Mesendoderm (in vitro differentiated cells): ENCODE data around the gene MSRB2.

ENCODE experiments used
- DNase-seq: peaks from one replicate; pipeline ENCODE4 v3.0.0; 2013
- H2AK5ac ChIP-seq: 2 replicates; pipeline ENCODE4 v1.6.1; 2013; ENCODE audit warnings: low read length, inconsistent platforms
- H2BK120ac ChIP-seq: 2 replicates; pipeline ENCODE4 v1.6.1; 2013; ENCODE audit warnings: low read depth, mild to moderate bottlenecking, low read length, moderate library complexity, mixed read lengths
- H2BK15ac ChIP-seq: replicated peaks from 2 replicates; pipeline ENCODE4 v1.6.1; 2013; ENCODE audit warnings: low read depth, mild to moderate bottlenecking, moderate library complexity
- H2BK5ac ChIP-seq: 2 replicates; pipeline ENCODE4 v1.6.1; 2013; ENCODE audit warnings: low read length, inconsistent platforms
- H3K18ac ChIP-seq: 2 replicates; pipeline ENCODE4 v1.6.1; 2013; ENCODE audit warnings: mild to moderate bottlenecking, low read length, mixed read lengths
- H3K23ac ChIP-seq: one replicate; pipeline ENCODE4 v1.6.1; 2013; ENCODE audit warnings: low read length
- H3K27ac ChIP-seq: 2 replicates; pipeline ENCODE4 v1.5.1; 2013; ENCODE audit warnings: low read depth, mild to moderate bottlenecking, inconsistent platforms, low read length, moderate library complexity
- H3K27me3 ChIP-seq: 2 replicates; pipeline ENCODE4 v1.6.1; 2013; ENCODE audit warnings: low read length, control low read depth, mild to moderate bottlenecking, inconsistent platforms; ENCODE audit not compliant: insufficient read depth, poor library complexity
- H3K36me3 ChIP-seq: 2 replicates; pipeline ENCODE4 v1.6.1; 2013; ENCODE audit warnings: low read length, inconsistent platforms; ENCODE audit not compliant: control insufficient read depth, insufficient read depth
- H3K4ac ChIP-seq: one replicate; pipeline ENCODE4 v1.6.1; 2013; ENCODE audit warnings: low read depth, mild to moderate bottlenecking, low read length, moderate library complexity
- H3K4me1 ChIP-seq: 2 replicates; pipeline ENCODE4 v1.6.1; 2013; ENCODE audit warnings: low read depth, low read length, inconsistent platforms; ENCODE audit not compliant: control insufficient read depth
- H3K4me2 ChIP-seq: 2 replicates; pipeline ENCODE4 v1.6.1; 2013; ENCODE audit warnings: low read length
- H3K4me3 ChIP-seq: 2 replicates; pipeline ENCODE4 v1.5.1; 2013; ENCODE audit warnings: mild to moderate bottlenecking, low read length
- H3K56ac ChIP-seq: one replicate; pipeline ENCODE4 v1.6.1; 2013; ENCODE audit warnings: low read length
- H3K79me1 ChIP-seq: 2 replicates; pipeline ENCODE4 v1.6.1; 2013; ENCODE audit warnings: low read length, inconsistent platforms
- H3K79me2 ChIP-seq: 2 replicates; pipeline ENCODE4 v1.6.1; 2013; ENCODE audit warnings: mild to moderate bottlenecking, low read length; ENCODE audit not compliant: control insufficient read depth, insufficient read depth
- H3K9ac ChIP-seq: 2 replicates; pipeline ENCODE4 v1.6.1; 2013; ENCODE audit warnings: low read length, inconsistent platforms
- H4K5ac ChIP-seq: one replicate; pipeline ENCODE4 v1.6.1; 2013; ENCODE audit warnings: low read length
- H4K8ac ChIP-seq: one replicate; pipeline ENCODE4 v1.6.1; 2013; ENCODE audit warnings: low read depth, mild to moderate bottlenecking, control low read depth, low read length, moderate library complexity
- WGBS: extraction: QIAGEN DNeasy Blood & Tissue Kit; methylation state at CpG from one replicate; pipeline ENCODE4 v1.1.7; 2013; ENCODE audit warnings: low lambda C conversion rate, missing lambda C conversion rate; ENCODE audit not compliant: insufficient coverage; ENCODE audit errors: extremely low coverage; 5-methylcytosine and 5-hydroxymethylcytosine counted together

The MSRB2 gene

DNA sequence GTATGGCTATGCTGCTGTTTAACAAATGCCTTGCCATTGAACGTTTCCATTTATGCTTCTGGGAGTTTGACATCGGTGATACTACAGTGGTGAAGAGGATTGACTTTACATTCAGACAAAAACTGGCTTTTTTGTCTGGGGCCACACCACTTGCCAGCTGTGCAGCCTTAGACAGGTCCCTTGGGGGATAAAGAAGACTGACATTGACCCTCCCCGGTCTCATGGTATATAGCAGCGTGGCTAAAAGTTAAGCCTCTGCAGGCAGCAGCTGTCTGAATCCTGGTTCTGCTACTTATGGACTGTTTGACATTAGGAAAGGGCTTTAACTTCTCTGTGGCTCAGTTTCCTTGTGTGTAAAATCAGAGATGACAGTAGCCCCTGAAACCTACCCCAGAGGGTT, 54.7 kb downstream of the MSRB2 start:
- no peak overlapping the region for H2BK15ac ChIP-seq
- H3K79me1 ChIP-seq: no peaks in the 10 kb centered on the region
- H3K56ac ChIP-seq: no peak overlapping the region
- no CpG with 5 or more reads among the region's 4 CpGs for WGBS
- no peak overlapping the region for H3K23ac ChIP-seq
- H4K5ac ChIP-seq: no peak overlapping the region
- no peak overlapping the region for H3K27ac ChIP-seq
- H3K4me2 ChIP-seq: no peak overlapping the region
- no peak overlapping the region for H2BK5ac ChIP-seq
- no peaks in the 10 kb centered on the region for H3K27me3 ChIP-seq
- no peak overlapping the region for H2AK5ac ChIP-seq
- no peaks in the 10 kb centered on the region for H3K4me1 ChIP-seq
- DNase-seq: no peak
- no peaks in the 10 kb centered on the region for H3K79me2 ChIP-seq
- H3K4ac ChIP-seq: no peak overlapping the region
- H2BK120ac ChIP-seq: no peak overlapping the region
- H3K9ac ChIP-seq: no peak overlapping the region
- H4K8ac ChIP-seq: no peak overlapping the region
- H3K4me3 ChIP-seq: no peak overlapping the region
- no peaks in the 10 kb centered on the region for H3K36me3 ChIP-seq
- H3K18ac ChIP-seq: no peak overlapping the region

DNA sequence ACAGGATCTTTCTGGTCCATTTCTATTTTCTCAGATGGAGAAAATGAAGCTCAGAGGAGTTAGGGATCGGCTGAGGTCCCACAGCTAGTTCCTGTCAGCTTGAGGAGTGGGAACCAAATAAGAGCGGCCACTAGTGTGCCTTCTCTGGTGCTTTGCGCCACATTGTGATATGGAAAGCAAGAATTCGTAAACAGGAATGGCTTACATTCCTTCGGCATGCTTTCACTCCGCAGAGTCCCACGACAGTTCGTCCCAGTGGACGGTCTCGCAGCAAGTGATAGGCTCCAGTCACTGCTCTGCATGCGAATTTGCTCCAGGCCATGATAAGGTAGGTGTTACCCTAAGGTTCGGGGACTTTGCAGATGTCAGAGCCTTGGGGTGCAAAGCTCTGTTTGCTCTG, 55.2 kb downstream of the MSRB2 start:
- H3K79me1 ChIP-seq: no peaks in the 10 kb centered on the region
- H3K4me1 ChIP-seq: no peaks in the 10 kb centered on the region
- no peak overlapping the region for H2AK5ac ChIP-seq
- no peak overlapping the region for H3K4me3 ChIP-seq
- H3K23ac ChIP-seq: no peak overlapping the region
- WGBS: no CpG with 5 or more reads among the region's 12 CpGs
- no peaks in the 10 kb centered on the region for H3K36me3 ChIP-seq
- no peak overlapping the region for H2BK120ac ChIP-seq
- H3K79me2 ChIP-seq: no peaks in the 10 kb centered on the region
- H3K9ac ChIP-seq: no peak overlapping the region
- no peaks in the 10 kb centered on the region for H3K27me3 ChIP-seq
- no peak for DNase-seq
- no peak overlapping the region for H3K56ac ChIP-seq
- H4K5ac ChIP-seq: no peak overlapping the region
- no peak overlapping the region for H4K8ac ChIP-seq
- H2BK5ac ChIP-seq: no peak overlapping the region
- H3K4me2 ChIP-seq: no peak overlapping the region
- H2BK15ac ChIP-seq: no peak overlapping the region
- no peak overlapping the region for H3K4ac ChIP-seq
- H3K27ac ChIP-seq: no peak overlapping the region
- H3K18ac ChIP-seq: no peak overlapping the region

DNA sequence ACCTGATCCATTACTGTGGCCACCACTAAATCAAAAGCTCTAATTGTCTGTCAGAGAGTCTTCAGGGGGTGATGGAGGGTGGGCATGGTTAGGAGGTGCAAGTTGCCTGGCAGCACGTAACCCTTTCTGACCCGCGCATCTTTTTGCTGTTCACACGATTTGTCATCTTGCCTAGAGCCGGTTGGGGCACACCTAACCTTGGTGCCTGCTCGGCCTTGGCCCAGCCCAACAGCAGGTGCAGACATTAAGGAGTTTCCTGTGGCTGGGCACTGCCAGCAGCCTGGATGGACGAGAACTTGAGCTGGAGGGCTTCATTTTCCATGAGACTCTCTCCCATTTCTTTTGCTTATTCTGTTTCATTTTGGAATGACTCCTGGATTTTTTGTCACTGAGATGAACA, 55.7 kb downstream of the MSRB2 start:
- no peak overlapping the region for H3K23ac ChIP-seq
- H3K4me1 ChIP-seq: no peaks in the 10 kb centered on the region
- no peak overlapping the region for H3K9ac ChIP-seq
- no CpG with 5 or more reads among the region's 7 CpGs for WGBS
- no peak overlapping the region for H4K5ac ChIP-seq
- no peak overlapping the region for H3K4ac ChIP-seq
- no peaks in the 10 kb centered on the region for H3K36me3 ChIP-seq
- H2BK15ac ChIP-seq: no peak overlapping the region
- no peak overlapping the region for H3K56ac ChIP-seq
- H2BK120ac ChIP-seq: no peak overlapping the region
- DNase-seq: no peak
- H3K4me3 ChIP-seq: no peak overlapping the region
- H3K79me1 ChIP-seq: no peaks in the 10 kb centered on the region
- no peak overlapping the region for H4K8ac ChIP-seq
- no peak overlapping the region for H2AK5ac ChIP-seq
- H3K18ac ChIP-seq: no peak overlapping the region
- H3K27ac ChIP-seq: no peak overlapping the region
- no peaks in the 10 kb centered on the region for H3K27me3 ChIP-seq
- no peak overlapping the region for H2BK5ac ChIP-seq
- H3K79me2 ChIP-seq: no peaks in the 10 kb centered on the region
- H3K4me2 ChIP-seq: no peak overlapping the region

DNA sequence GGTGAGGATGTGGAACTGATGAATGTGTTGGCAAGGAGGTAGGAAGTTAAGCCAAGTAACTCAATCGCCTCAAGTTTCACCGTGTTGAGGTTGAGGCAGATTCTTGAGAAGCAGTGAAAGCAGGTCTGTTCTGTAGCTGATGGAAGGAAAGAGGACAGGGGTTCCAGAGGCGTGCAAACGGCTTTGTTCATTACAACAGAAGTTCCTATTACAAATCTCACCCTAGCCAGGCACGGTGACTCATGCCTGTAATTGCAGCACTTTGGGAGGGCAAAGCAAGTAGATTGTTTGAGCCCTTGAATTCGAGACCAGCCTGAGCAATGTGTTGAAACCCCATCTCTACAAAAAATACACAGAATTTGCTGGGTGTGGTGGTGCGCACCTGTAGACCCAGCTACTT, 59.8 kb downstream of the MSRB2 start:
- H3K4ac ChIP-seq: no peak overlapping the region
- H3K27me3 ChIP-seq: no peaks in the 10 kb centered on the region
- no peak overlapping the region for H2BK15ac ChIP-seq
- H3K79me2 ChIP-seq: no peaks in the 10 kb centered on the region
- H3K18ac ChIP-seq: no peak overlapping the region
- no peak overlapping the region for H4K8ac ChIP-seq
- DNase-seq: no peak
- H3K9ac ChIP-seq: no peak overlapping the region
- H2AK5ac ChIP-seq: no peak overlapping the region
- H3K36me3 ChIP-seq: no peaks in the 10 kb centered on the region
- no peak overlapping the region for H3K27ac ChIP-seq
- no peaks in the 10 kb centered on the region for H3K4me1 ChIP-seq
- H3K4me3 ChIP-seq: no peak overlapping the region
- no peak overlapping the region for H2BK5ac ChIP-seq
- H3K56ac ChIP-seq: no peak overlapping the region
- no peak overlapping the region for H4K5ac ChIP-seq
- no peak overlapping the region for H3K4me2 ChIP-seq
- no peak overlapping the region for H3K23ac ChIP-seq
- H2BK120ac ChIP-seq: no peak overlapping the region
- WGBS: no CpG with 5 or more reads among the region's 7 CpGs
- H3K79me1 ChIP-seq: no peaks in the 10 kb centered on the region

DNA sequence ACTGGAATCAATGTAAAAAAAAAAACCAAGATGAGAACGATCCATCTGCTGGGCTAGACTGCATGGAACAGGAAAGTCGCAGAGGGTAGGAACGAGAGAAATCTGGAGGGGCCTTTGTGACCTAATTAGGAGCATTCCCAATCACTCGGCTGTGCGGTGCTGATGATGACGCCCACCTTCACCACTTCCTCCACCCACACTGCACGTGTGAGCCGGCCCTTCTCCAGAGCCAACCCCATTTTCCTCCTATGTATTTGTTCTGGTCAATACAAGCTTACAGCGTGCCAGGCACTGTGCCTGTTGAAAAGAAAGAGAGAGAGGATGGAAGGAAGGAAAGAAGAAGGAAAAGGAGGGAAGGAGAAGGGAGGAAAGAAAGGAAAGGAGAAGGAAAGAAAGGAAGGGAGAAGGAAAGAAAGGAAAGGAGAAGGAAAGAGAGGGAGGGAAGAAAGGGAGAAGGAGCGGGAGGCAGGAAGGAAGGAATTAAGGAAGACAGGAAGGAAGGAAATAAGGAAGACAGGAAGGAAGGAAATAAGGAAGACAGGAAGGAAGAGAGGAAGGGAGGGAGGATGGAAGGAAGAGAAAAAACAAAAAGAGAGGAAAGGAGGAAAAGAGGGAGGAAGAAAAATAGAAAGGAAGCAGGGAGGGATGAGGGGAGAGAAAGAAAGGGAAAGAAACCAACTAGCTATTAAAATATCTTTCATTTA, 61.2 kb downstream of the MSRB2 start:
- Histone ChIP-seq H2BK5ac (no peak overlapping the region), H3K27ac (no peak overlapping the region), H3K79me2 (no peaks in the 10 kb centered on the region), H3K4me1 (no peaks in the 10 kb centered on the region), H2BK15ac (no peak overlapping the region), H3K4me3 (no peak overlapping the region), H2AK5ac (no peak overlapping the region), H3K79me1 (no peaks in the 10 kb centered on the region), H3K4ac (no peak overlapping the region), H2BK120ac (no peak overlapping the region), H3K9ac (no peak overlapping the region), H3K23ac (no peak overlapping the region), H3K18ac (no peak overlapping the region), H3K36me3 (no peaks in the 10 kb centered on the region), H4K5ac (no peak overlapping the region), H3K4me2 (no peak overlapping the region), H3K27me3 (no peaks in the 10 kb centered on the region), H4K8ac (no peak overlapping the region), H3K56ac (no peak overlapping the region)
- WGBS: no CpG with 5 or more reads among the region's 10 CpGs
- DNase-seq: no peak

DNA sequence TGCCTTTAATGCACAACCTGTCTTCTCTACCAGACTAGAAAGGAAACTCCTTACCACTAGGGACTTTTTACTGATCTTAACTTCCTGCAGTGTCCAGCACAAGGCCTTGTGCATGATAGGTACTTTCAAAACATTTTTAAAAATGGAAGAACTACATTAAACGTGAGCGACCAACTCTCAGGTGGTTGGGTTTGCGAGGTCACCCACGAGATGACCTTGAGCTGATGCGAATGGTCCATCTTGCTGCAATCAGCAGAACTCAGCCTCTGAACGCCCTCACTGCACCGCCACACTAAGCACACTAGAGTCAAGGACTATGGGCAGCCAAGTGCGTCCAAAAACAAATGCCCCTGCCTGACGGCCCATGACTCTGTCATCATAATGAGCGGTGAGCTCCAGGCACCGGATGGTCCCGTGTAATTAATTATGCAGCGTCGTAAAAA, 61.9 kb downstream of the MSRB2 start:
- no peak overlapping the region for H3K18ac ChIP-seq
- no peak overlapping the region for H2BK120ac ChIP-seq
- H2AK5ac ChIP-seq: no peak overlapping the region
- no peak overlapping the region for H3K4ac ChIP-seq
- H3K4me2 ChIP-seq: no peak overlapping the region
- no peaks in the 10 kb centered on the region for H3K36me3 ChIP-seq
- H3K79me2 ChIP-seq: no peaks in the 10 kb centered on the region
- H3K79me1 ChIP-seq: no peaks in the 10 kb centered on the region
- no peak overlapping the region for H4K5ac ChIP-seq
- H4K8ac ChIP-seq: no peak overlapping the region
- H3K9ac ChIP-seq: no peak overlapping the region
- H3K4me1 ChIP-seq: no peaks in the 10 kb centered on the region
- H3K56ac ChIP-seq: no peak overlapping the region
- H3K4me3 ChIP-seq: no peak overlapping the region
- no peak overlapping the region for H2BK15ac ChIP-seq
- H2BK5ac ChIP-seq: no peak overlapping the region
- no peak overlapping the region for H3K27ac ChIP-seq
- no peak overlapping the region for H3K23ac ChIP-seq
- no peak for DNase-seq
- H3K27me3 ChIP-seq: no peaks in the 10 kb centered on the region
- no CpG with 5 or more reads among the region's 14 CpGs for WGBS
